ENCODE results near the gene ASB15.

Gene ASB15

GRCh38 chr7:123598657-123599056, 3.0 kb upstream of the ASB15 start:
- H3K4me3 ChIP-seq (ENCODE audit: low read length) = no peak overlapping the region
- H3K9me3 ChIP-seq (ENCODE audit: control insufficient read depth, low read length) = no peaks in the 10 kb centered on the region
- H3K27me3 ChIP-seq (replicated peaks; ENCODE audit: control insufficient read depth, insufficient read depth, low read length) = no peaks in the 10 kb centered on the region
- no peaks in the 10 kb centered on the region for H3K36me3 ChIP-seq (ENCODE audit: control insufficient read depth, insufficient read depth, low read length, severe bottlenecking)
- DNase-seq (ENCODE audit: low read depth) = no peak
- H3K9ac ChIP-seq (ENCODE audit: low read length) = no peak overlapping the region
- no peaks in the 10 kb centered on the region for H3K4me1 ChIP-seq (ENCODE audit: control insufficient read depth, insufficient read depth, low read length)

GRCh38 chr7:123599766-123600165, 1.9 kb upstream of the ASB15 start:
- no peaks in the 10 kb centered on the region for H3K9me3 ChIP-seq (ENCODE audit: control insufficient read depth, low read length)
- H3K27me3 ChIP-seq (replicated peaks; ENCODE audit: control insufficient read depth, insufficient read depth, low read length) = no peaks in the 10 kb centered on the region
- no peaks in the 10 kb centered on the region for H3K36me3 ChIP-seq (ENCODE audit: control insufficient read depth, insufficient read depth, low read length, severe bottlenecking)
- H3K4me1 ChIP-seq (ENCODE audit: control insufficient read depth, insufficient read depth, low read length) = no peaks in the 10 kb centered on the region
- no peak overlapping the region for H3K4me3 ChIP-seq (ENCODE audit: low read length)
- no peak overlapping the region for H3K9ac ChIP-seq (ENCODE audit: low read length)
- no peak for DNase-seq (ENCODE audit: low read depth)

GRCh38 chr7:123600876-123601275, 745 bp upstream of the ASB15 start:
- H3K36me3 ChIP-seq (ENCODE audit: control insufficient read depth, insufficient read depth, low read length, severe bottlenecking) = no peaks in the 10 kb centered on the region
- no peak for DNase-seq (ENCODE audit: low read depth)
- no peaks in the 10 kb centered on the region for H3K4me1 ChIP-seq (ENCODE audit: control insufficient read depth, insufficient read depth, low read length)
- H3K9ac ChIP-seq (ENCODE audit: low read length) = no peak overlapping the region
- H3K27me3 ChIP-seq (replicated peaks; ENCODE audit: control insufficient read depth, insufficient read depth, low read length) = no peaks in the 10 kb centered on the region
- H3K9me3 ChIP-seq (ENCODE audit: control insufficient read depth, low read length) = no peaks in the 10 kb centered on the region
- H3K4me3 ChIP-seq (ENCODE audit: low read length) = no peak overlapping the region

- Histone ChIP-seq H3K9me3 (ENCODE audit: control insufficient read depth, low read length) (no peaks in the 10 kb centered on the region), H3K36me3 (ENCODE audit: control insufficient read depth, insufficient read depth, low read length, severe bottlenecking) (no peaks in the 10 kb centered on the region), H3K4me3 (ENCODE audit: low read length) (no peak overlapping the region), H3K9ac (ENCODE audit: low read length) (no peak overlapping the region), H3K27me3 (replicated peaks; ENCODE audit: control insufficient read depth, insufficient read depth, low read length) (no peaks in the 10 kb centered on the region), H3K4me1 (ENCODE audit: control insufficient read depth, insufficient read depth, low read length) (no peaks in the 10 kb centered on the region)
- DNase-seq (ENCODE audit: low read depth) = no peak
Observed at GRCh38 chr7:123602648-123603047, 1.0 kb downstream of the ASB15 start.

- no peaks in the 10 kb centered on the region for H3K27me3 ChIP-seq (replicated peaks; ENCODE audit: control insufficient read depth, insufficient read depth, low read length)
- H3K9me3 ChIP-seq (ENCODE audit: control insufficient read depth, low read length) = no peaks in the 10 kb centered on the region
- H3K9ac ChIP-seq (ENCODE audit: low read length) = no peak overlapping the region
- H3K4me3 ChIP-seq (ENCODE audit: low read length) = no peak overlapping the region
- no peaks in the 10 kb centered on the region for H3K36me3 ChIP-seq (ENCODE audit: control insufficient read depth, insufficient read depth, low read length, severe bottlenecking)
- H3K4me1 ChIP-seq (ENCODE audit: control insufficient read depth, insufficient read depth, low read length) = no peaks in the 10 kb centered on the region
- DNase-seq (ENCODE audit: low read depth) = peak; percentile 20
Observed at GRCh38 chr7:123604739-123605138, 3.1 kb downstream of the ASB15 start.

- Histone ChIP-seq H3K4me1 (ENCODE audit: control insufficient read depth, insufficient read depth, low read length) (no peaks in the 10 kb centered on the region), H3K9ac (ENCODE audit: low read length) (no peak overlapping the region)
Observed at GRCh38 chr7:123607423-123607975, 5.9 kb downstream of the ASB15 start.

GRCh38 chr7:123608991-123609882, 7.6 kb downstream of the ASB15 start:
- DNase-seq (ENCODE audit: low read depth) = no peak
- H3K4me3 ChIP-seq (ENCODE audit: low read length) = no peak overlapping the region
- no peaks in the 10 kb centered on the region for H3K27me3 ChIP-seq (replicated peaks; ENCODE audit: control insufficient read depth, insufficient read depth, low read length)
- no peaks in the 10 kb centered on the region for H3K4me1 ChIP-seq (ENCODE audit: control insufficient read depth, insufficient read depth, low read length)
- no peak overlapping the region for H3K9ac ChIP-seq (ENCODE audit: low read length)
- H3K9me3 ChIP-seq (ENCODE audit: control insufficient read depth, low read length) = no peaks in the 10 kb centered on the region
- no peaks in the 10 kb centered on the region for H3K36me3 ChIP-seq (ENCODE audit: control insufficient read depth, insufficient read depth, low read length, severe bottlenecking)

More at GRCh38 chr7:123607423-123607975, 5.9 kb downstream of the ASB15 start:
- no peak for DNase-seq (ENCODE audit: low read depth)
- Histone ChIP-seq H3K27me3 (replicated peaks; ENCODE audit: control insufficient read depth, insufficient read depth, low read length) (no peaks in the 10 kb centered on the region), H3K36me3 (ENCODE audit: control insufficient read depth, insufficient read depth, low read length, severe bottlenecking) (no peaks in the 10 kb centered on the region), H3K9me3 (ENCODE audit: control insufficient read depth, low read length) (no peaks in the 10 kb centered on the region), H3K4me3 (ENCODE audit: low read length) (no peak overlapping the region)

- Histone ChIP-seq H3K4me1 (ENCODE audit: control insufficient read depth, insufficient read depth, low read length) (no peaks in the 10 kb centered on the region), H3K27me3 (replicated peaks; ENCODE audit: control insufficient read depth, insufficient read depth, low read length) (no peaks in the 10 kb centered on the region), H3K36me3 (ENCODE audit: control insufficient read depth, insufficient read depth, low read length, severe bottlenecking) (no peaks in the 10 kb centered on the region)
Observed at GRCh38 chr7:123609883-123610239, 8.2 kb downstream of the ASB15 start.

GRCh38 chr7:123612024-123612423, 10.4 kb downstream of the ASB15 start:
- Histone ChIP-seq H3K27me3 (replicated peaks; ENCODE audit: control insufficient read depth, insufficient read depth, low read length) (no peaks in the 10 kb centered on the region), H3K4me3 (ENCODE audit: low read length) (no peak overlapping the region), H3K36me3 (ENCODE audit: control insufficient read depth, insufficient read depth, low read length, severe bottlenecking) (no peaks in the 10 kb centered on the region), H3K9me3 (ENCODE audit: control insufficient read depth, low read length) (no peaks in the 10 kb centered on the region), H3K9ac (ENCODE audit: low read length) (no peak overlapping the region), H3K4me1 (ENCODE audit: control insufficient read depth, insufficient read depth, low read length) (no peaks in the 10 kb centered on the region)
- DNase-seq (ENCODE audit: low read depth) = no peak

More at GRCh38 chr7:123609883-123610239, 8.2 kb downstream of the ASB15 start:
- Histone ChIP-seq H3K9ac (ENCODE audit: low read length) (no peak overlapping the region), H3K4me3 (ENCODE audit: low read length) (no peak overlapping the region), H3K9me3 (ENCODE audit: control insufficient read depth, low read length) (no peaks in the 10 kb centered on the region)
- no peak for DNase-seq (ENCODE audit: low read depth)

GRCh38 chr7:123615344-123615743, 13.7 kb downstream of the ASB15 start:
- no peaks in the 10 kb centered on the region for H3K4me1 ChIP-seq (ENCODE audit: control insufficient read depth, insufficient read depth, low read length)
- no peaks in the 10 kb centered on the region for H3K9me3 ChIP-seq (ENCODE audit: control insufficient read depth, low read length)
- peak; percentile 91 for DNase-seq (ENCODE audit: low read depth)
- H3K9ac ChIP-seq (ENCODE audit: low read length) = no peak overlapping the region
- no peaks in the 10 kb centered on the region for H3K27me3 ChIP-seq (replicated peaks; ENCODE audit: control insufficient read depth, insufficient read depth, low read length)
- no peak overlapping the region for H3K4me3 ChIP-seq (ENCODE audit: low read length)
- no peaks in the 10 kb centered on the region for H3K36me3 ChIP-seq (ENCODE audit: control insufficient read depth, insufficient read depth, low read length, severe bottlenecking)

- Histone ChIP-seq H3K27me3 (replicated peaks; ENCODE audit: control insufficient read depth, insufficient read depth, low read length) (no peaks in the 10 kb centered on the region), H3K36me3 (ENCODE audit: control insufficient read depth, insufficient read depth, low read length, severe bottlenecking) (no peaks in the 10 kb centered on the region), H3K4me1 (ENCODE audit: control insufficient read depth, insufficient read depth, low read length) (no peaks in the 10 kb centered on the region), H3K9ac (ENCODE audit: low read length) (no peak overlapping the region), H3K9me3 (ENCODE audit: control insufficient read depth, low read length) (no peaks in the 10 kb centered on the region), H3K4me3 (ENCODE audit: low read length) (no peak overlapping the region)
- peak; percentile 67 for DNase-seq (ENCODE audit: low read depth)
Observed at GRCh38 chr7:123616223-123616622, 14.6 kb downstream of the ASB15 start.

Data from adipocyte (in vitro differentiated cells).